Lower leg skin (tissue), 3 donors: ENCODE results near the gene VPS37B.

ENCODE experiments used
- POLR2A ChIP-seq, 2 donors: fragments of 450-650 bp; IDR thresholded peaks; one replicate each; pipeline ENCODE4 v1.6.1; 2016 to 2017; ENCODE audit warnings: antibody characterized with exemption in 2 of 2, mild to moderate bottlenecking in 1 of 2, moderate library complexity in 1 of 2
- TF ChIP-seq, protein P1 (sequence below), 3 donors: fragments of 450-650 bp; IDR thresholded peaks; one replicate each; pipeline ENCODE4 v1.5.1; 2016; ENCODE audit warnings: antibody characterized with exemption in 3 of 3, mild to moderate bottlenecking in 3 of 3, moderate library complexity in 2 of 3

DNA sequence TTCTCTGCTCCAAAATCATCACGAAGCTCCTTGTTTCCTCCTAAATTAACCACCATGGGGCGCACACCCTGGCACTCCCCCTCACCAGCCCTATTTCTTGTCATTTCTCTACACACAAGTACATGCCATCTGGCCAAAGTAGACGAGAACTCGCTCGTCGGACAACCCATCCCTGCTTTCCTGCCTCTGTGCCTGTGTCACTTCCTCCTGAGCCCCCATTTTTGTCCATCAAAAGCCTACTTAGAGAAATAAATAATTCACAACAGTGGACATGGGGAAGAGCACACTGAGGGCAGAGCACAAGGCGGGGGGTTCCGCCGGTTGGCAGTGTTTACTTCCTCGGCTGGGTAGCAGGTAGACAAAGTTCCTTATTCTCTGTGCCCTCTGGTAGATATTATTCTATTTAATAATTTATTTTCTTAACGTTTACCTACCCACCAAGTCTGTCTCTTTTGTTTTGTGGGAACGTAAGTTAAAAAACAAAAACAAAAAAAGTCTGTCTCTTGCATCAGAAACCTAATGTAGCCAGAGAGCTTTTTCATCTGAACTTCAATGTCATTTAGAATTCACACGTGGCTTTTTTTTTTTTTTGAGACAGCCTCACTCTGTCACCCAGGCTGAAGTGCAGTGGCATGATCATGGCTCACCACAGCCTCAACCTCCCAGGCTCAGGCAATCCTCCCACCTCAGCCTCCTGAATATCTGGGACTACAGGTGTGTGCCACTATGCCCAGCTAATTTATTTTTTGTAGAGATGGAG is 6.0 kb downstream of the VPS37B start:
- TF ChIP-seq, protein P1, sequence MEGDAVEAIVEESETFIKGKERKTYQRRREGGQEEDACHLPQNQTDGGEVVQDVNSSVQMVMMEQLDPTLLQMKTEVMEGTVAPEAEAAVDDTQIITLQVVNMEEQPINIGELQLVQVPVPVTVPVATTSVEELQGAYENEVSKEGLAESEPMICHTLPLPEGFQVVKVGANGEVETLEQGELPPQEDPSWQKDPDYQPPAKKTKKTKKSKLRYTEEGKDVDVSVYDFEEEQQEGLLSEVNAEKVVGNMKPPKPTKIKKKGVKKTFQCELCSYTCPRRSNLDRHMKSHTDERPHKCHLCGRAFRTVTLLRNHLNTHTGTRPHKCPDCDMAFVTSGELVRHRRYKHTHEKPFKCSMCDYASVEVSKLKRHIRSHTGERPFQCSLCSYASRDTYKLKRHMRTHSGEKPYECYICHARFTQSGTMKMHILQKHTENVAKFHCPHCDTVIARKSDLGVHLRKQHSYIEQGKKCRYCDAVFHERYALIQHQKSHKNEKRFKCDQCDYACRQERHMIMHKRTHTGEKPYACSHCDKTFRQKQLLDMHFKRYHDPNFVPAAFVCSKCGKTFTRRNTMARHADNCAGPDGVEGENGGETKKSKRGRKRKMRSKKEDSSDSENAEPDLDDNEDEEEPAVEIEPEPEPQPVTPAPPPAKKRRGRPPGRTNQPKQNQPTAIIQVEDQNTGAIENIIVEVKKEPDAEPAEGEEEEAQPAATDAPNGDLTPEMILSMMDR (IDR thresholded peaks at IDR 0.05): no peak
- TF ChIP-seq POLR2A (IDR thresholded peaks at IDR 0.05): no peak
